CD1c-positive myeloid dendritic cell (primary cell): ENCODE data around the gene QSOX1.

Source experiments
- DNase-seq: peaks from one replicate; pipeline ENCODE4 v3.0.0-alpha.2; 2016; ENCODE audit errors: extremely low spot score

The QSOX1 gene

GRCh38 chr1:180213401-180214170, 58.9 kb downstream of the QSOX1 start:
- peak; percentile 46 for DNase-seq

- DNase-seq: no peak
Observed at GRCh38 chr1:180215856-180216625, 61.4 kb downstream of the QSOX1 start.

- no peak for DNase-seq
Observed at GRCh38 chr1:180217006-180217405, 62.3 kb downstream of the QSOX1 start.

- no peak for DNase-seq
Observed at GRCh38 chr1:180218806-180219765, 64.4 kb downstream of the QSOX1 start.

- no peak for DNase-seq
Observed at GRCh38 chr1:180219776-180220175, 65.1 kb downstream of the QSOX1 start.

- DNase-seq: no peak
Observed at GRCh38 chr1:180221462-180221861, 66.8 kb downstream of the QSOX1 start.

GRCh38 chr1:180224902-180225301, 70.2 kb downstream of the QSOX1 start:
- no peak for DNase-seq

- DNase-seq: no peak
Observed at GRCh38 chr1:180225403-180225802, 70.7 kb downstream of the QSOX1 start.

GRCh38 chr1:180227861-180228647, 73.4 kb downstream of the QSOX1 start:
- DNase-seq: peak; percentile 25

GRCh38 chr1:180228648-180229482, 74.2 kb downstream of the QSOX1 start:
- peak; percentile 8 for DNase-seq

- peak; percentile 47 for DNase-seq
Observed at GRCh38 chr1:180229483-180230415, 75.1 kb downstream of the QSOX1 start, which contains the start of gene LHX4. Gene LHX4, plus strand, starts transcription at chr1:180230264. Its CDS starts 266 bp downstream, at chr1:180230530.

- no peak for DNase-seq
Observed at GRCh38 chr1:180230416-180230790, 75.7 kb downstream of the QSOX1 start.

- DNase-seq: peak; percentile 26
Observed at GRCh38 chr1:180230791-180231505, 76.3 kb downstream of the QSOX1 start.

GRCh38 chr1:180231506-180231921, 76.8 kb downstream of the QSOX1 start:
- DNase-seq: peak; percentile 46

GRCh38 chr1:180231936-180232335, 77.3 kb downstream of the QSOX1 start:
- no peak for DNase-seq

GRCh38 chr1:180232521-180233043, 77.9 kb downstream of the QSOX1 start:
- DNase-seq: no peak

- no peak for DNase-seq
Observed at GRCh38 chr1:180233191-180234011, 78.7 kb downstream of the QSOX1 start.
